Thyroid gland (tissue), 4 donors: ENCODE results near the gene RAI14.

Experiments used
- CTCF ChIP-seq, 6 experiments: fragments of 200-600 bp in 3 of 6; fragments of 450-650 bp in 3 of 6; sonication (generic) in 3 of 6; IDR thresholded peaks; one replicate each; pipeline ENCODE4 v1.5.1; 2016 to 2019; ENCODE audit warnings: antibody characterized with exemption in 6 of 6, mild to moderate bottlenecking in 2 of 6, inconsistent platforms in 1 of 6, moderate library complexity in 1 of 6
- POLR2A ChIP-seq, 2 donors: fragments of 450-650 bp; IDR thresholded peaks; one replicate each; pipeline ENCODE4 v1.6.1; 2017; ENCODE audit warnings: antibody characterized with exemption in 2 of 2, mild to moderate bottlenecking in 2 of 2, moderate library complexity in 1 of 2

- TF ChIP-seq POLR2A (IDR thresholded peaks at IDR 0.05) (no peak), CTCF (IDR thresholded peaks at IDR 0.05) (no peak)
Observed at GRCh38 chr5:34870382-34870781, 214.3 kb downstream of the RAI14 start.
